Measurements from ENCODE around the gene ISCA1. TPM values are rescaled to one million over a fixed set of nuclear protein-coding genes. Genes with fewer than 3 reads are reported as not detected.

The ISCA1 gene
- total RNA-seq, 6 donors from 2014 or later: 8.0 to 34.1 (median 19.3) TPM

DNA sequence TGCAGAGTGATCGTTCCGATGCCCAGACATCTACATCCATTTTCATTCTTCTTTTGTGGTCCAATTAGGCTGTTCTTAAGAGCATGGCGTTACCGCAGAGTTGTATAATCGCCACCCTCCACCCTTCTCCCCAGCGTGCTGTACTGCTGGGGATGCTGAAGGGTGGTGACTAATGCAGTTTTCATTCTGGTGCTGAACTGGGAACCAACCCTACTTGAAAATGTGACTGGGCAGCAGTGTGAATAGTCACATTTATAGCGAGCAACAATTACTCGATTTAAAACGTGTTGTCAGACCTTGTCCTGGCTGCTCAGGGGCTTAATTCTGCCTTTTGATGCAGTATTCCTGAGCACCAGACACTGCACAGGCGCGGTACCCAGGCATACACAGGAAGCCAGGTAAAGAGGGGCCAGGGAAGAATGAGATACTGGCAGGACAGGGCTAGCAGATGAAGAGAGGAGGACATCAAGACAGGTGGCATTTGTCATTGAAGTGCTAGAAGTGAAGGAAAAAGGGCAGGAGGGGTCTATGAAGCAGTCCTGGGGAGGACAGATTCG lies 719 bp upstream of the ISCA1 start:
- H3K27me3 ChIP-seq: no peaks in the 10 kb centered on the region
- H3K9me3 ChIP-seq: no peaks in the 10 kb centered on the region
- H3K36me3 ChIP-seq: peaks cover 0 to 9% (median 5%) of the 10 kb centered on the region in 4 donors
- DNase-seq: peak in 1 of 2 donors; percentile 60
- 13 to 20% methylated on average over 12 of the region's 12 CpGs for WGBS, 2 donors
- peak overlapping the region; percentile 71 to 96 (median 92) for H3K4me3 ChIP-seq
- TF ChIP-seq CTCF (IDR thresholded peaks at IDR 0.05) (no peak), POLR2AphosphoS5 (IDR thresholded peaks at IDR 0.05) (no peak), EP300 (IDR thresholded peaks at IDR 0.05) (no peak), POLR2A (IDR thresholded peaks at IDR 0.05) (no peak)
- ATAC-seq (ENCODE audit: low FRiP score in 2 of 2): peak; percentile 59 to 76
- peaks cover 23 to 34% (median 24%) of the 10 kb centered on the region in 4 donors for H3K4me1 ChIP-seq
- H3K27ac ChIP-seq: peak overlapping the region; percentile 95 to 98 (median 96)

- peak overlapping the region; percentile 71 to 96 (median 92) for H3K4me3 ChIP-seq
- no peaks in the 10 kb centered on the region for H3K9me3 ChIP-seq
- WGBS, 2 donors: 2 to 16% methylated on average over 3 to 31 of the region's 31 CpGs
- ATAC-seq (ENCODE audit: low FRiP score in 2 of 2) (no peak), DNase-seq (no peak)
- peak overlapping the region; percentile 95 to 98 (median 96) for H3K27ac ChIP-seq
- peaks cover 23 to 43% (median 28%) of the 10 kb centered on the region in 4 donors for H3K4me1 ChIP-seq
- TF ChIP-seq CTCF (IDR thresholded peaks at IDR 0.05): no peak
- no peak for TF ChIP-seq POLR2AphosphoS5 (IDR thresholded peaks at IDR 0.05)
- TF ChIP-seq POLR2A (IDR thresholded peaks at IDR 0.05): no peak
- no peak for TF ChIP-seq EP300 (IDR thresholded peaks at IDR 0.05)
- H3K27me3 ChIP-seq: no peaks in the 10 kb centered on the region
- peaks cover 0 to 3% (median 0%) of the 10 kb centered on the region in 4 donors for H3K36me3 ChIP-seq
These were observed 703 bp downstream of the ISCA1 start for GRCh38 chr9:86281593-86282076.

DNA sequence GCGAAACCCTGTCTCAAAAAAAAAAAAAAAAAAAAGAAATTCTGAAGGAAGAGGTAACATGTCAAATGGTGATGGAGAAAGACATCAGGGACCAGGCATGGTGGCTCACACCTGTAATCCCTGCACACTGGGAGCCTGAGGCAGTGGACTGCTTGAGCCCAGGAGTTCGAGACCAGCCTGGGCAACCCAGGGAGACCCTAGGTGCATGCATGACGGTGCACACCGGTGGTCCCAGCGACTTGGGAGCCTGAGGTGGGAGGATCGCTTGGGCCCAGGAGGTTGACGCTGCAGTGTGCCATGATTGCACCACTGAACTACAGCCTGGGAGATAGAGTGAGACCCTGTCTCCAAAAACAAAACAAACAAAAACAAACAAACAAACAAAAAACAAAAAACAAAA lies 1.8 kb downstream of the ISCA1 start:
- no peak for ATAC-seq (ENCODE audit: low FRiP score in 2 of 2)
- Histone ChIP-seq H3K36me3 (peaks cover 0 to 3% (median 0%) of the 10 kb centered on the region in 4 donors), H3K4me3 (peak overlapping the region in 1 of 4 donors; percentile 96), H3K4me1 (peaks cover 23 to 49% (median 29%) of the 10 kb centered on the region in 4 donors), H3K27me3 (no peaks in the 10 kb centered on the region), H3K27ac (no peak overlapping the region), H3K9me3 (no peaks in the 10 kb centered on the region)
- 92 to 96% methylated on average over 7 of the region's 7 CpGs for WGBS, 2 donors
- no peak for TF ChIP-seq POLR2AphosphoS5 (IDR thresholded peaks at IDR 0.05)
- no peak for TF ChIP-seq CTCF (IDR thresholded peaks at IDR 0.05)
- TF ChIP-seq POLR2A (IDR thresholded peaks at IDR 0.05): no peak
- no peak for TF ChIP-seq EP300 (IDR thresholded peaks at IDR 0.05)
- DNase-seq: no peak

- whole genome bisulfite sequencing, 2 donors: 91 to 98% methylated on average over 3 of the region's 3 CpGs
- H3K4me1 ChIP-seq: peaks cover 23 to 53% (median 33%) of the 10 kb centered on the region in 4 donors
- DNase-seq: no peak
- no peak for ATAC-seq (ENCODE audit: low FRiP score in 2 of 2)
- H3K27me3 ChIP-seq: no peaks in the 10 kb centered on the region
- peaks cover 0 to 3% (median 0%) of the 10 kb centered on the region in 4 donors for H3K36me3 ChIP-seq
- H3K9me3 ChIP-seq: no peaks in the 10 kb centered on the region
- H3K27ac ChIP-seq: no peak overlapping the region
- H3K4me3 ChIP-seq: no peak overlapping the region
- TF ChIP-seq CTCF (IDR thresholded peaks at IDR 0.05) (no peak), EP300 (IDR thresholded peaks at IDR 0.05) (no peak), POLR2A (IDR thresholded peaks at IDR 0.05) (no peak), POLR2AphosphoS5 (IDR thresholded peaks at IDR 0.05) (no peak)
These were observed 2.5 kb downstream of the ISCA1 start for GRCh38 chr9:86279839-86280238.

DNA sequence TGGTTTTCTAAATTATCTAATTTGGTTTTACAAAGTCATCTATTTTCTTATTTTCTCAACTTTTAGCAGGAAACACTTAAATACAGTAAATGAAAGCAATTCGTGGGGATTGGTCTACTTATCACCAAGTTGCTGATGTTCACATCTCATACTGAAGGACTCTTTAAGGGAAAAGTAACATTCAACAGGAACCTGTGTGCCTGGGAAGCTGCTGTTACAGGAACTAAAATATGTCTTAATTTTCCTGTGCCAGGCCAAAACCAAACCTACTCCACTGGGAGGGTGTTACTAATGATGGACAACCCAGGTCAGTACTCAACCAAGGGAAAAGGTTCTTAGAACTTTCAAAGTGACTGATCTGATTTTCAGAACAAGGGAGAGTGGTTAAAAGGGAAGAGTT lies 5.3 kb downstream of the ISCA1 start:
- TF ChIP-seq EP300 (IDR thresholded peaks at IDR 0.05) (no peak), POLR2A (IDR thresholded peaks at IDR 0.05) (no peak), POLR2AphosphoS5 (IDR thresholded peaks at IDR 0.05) (no peak), CTCF (IDR thresholded peaks at IDR 0.05) (no peak)
- Histone ChIP-seq H3K36me3 (peaks cover 0 to 22% (median 12%) of the 10 kb centered on the region in 4 donors), H3K4me1 (peaks cover 17 to 46% (median 27%) of the 10 kb centered on the region in 4 donors), H3K27me3 (no peaks in the 10 kb centered on the region), H3K27ac (no peak overlapping the region), H3K9me3 (no peaks in the 10 kb centered on the region), H3K4me3 (no peak overlapping the region)
- DNase-seq (no peak), ATAC-seq (ENCODE audit: low FRiP score in 2 of 2) (no peak)
- WGBS, 2 donors: 24 to 52% methylated on average over 1 of the region's 1 CpG

All from upper lobe of left lung (tissue), 6 donors.